Measurements from ENCODE around the gene PICK1. TPM values are rescaled to one million over a fixed set of nuclear protein-coding genes. Genes with fewer than 3 reads are reported as not detected.

Gene PICK1
- total and polyA plus RNA-seq, 2 of the 13 experiments (the other 11 are each of a cell fraction or from before 2014, with no cell fraction given), result 19.3 to 25.3 TPM

DNA sequence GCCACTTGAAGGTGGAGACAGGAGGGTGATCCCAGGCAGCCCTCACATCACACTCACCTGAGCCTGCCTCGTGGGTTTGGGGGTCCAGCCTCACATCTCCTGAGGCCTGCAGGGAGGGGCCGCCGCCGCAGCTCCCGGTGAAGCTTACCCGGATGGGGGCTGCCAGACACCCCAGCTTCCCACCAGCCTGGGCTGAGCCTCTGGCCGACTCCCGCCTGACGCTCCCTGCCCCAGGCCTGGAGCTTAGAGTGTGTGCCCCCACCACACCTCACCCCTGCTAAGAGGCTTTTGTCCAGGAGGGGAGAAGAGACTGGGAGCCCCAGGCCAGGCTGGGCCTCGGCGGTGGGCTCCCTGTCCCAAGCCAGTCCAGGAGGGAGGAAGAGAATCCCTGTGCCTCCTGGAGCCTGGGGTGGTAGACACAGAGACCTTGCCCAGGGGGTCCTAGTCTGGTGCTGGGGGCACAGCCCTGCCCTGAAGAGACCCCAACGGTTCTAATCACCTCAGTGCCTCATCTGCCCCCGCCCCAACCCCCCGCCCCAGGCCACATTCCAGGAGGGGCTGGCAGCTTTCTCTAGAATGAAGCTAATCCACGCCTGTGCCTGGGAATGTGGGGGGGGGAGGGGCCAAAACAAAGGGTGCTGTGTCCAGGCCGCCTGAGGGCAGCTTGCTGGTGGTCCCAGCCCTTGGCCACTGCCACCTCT is 26.9 kb downstream of the PICK1 start, which contains the start of gene SLC16A8:
Gene SLC16A8 (minus strand): TSS at position 254 of the 701 bp plus-strand sequence. CDS start 1,311 bp downstream, outside the sequence.
- Histone ChIP-seq H3K36me3 (replicated peaks in 1 of 2; ENCODE audit: control insufficient read depth in 1 of 2, insufficient read depth in 2 of 2, low read length in 2 of 2) (peaks cover 9 to 16% of the 10 kb centered on the region in 2 experiments; a peak in 4 of 5 replicates), H2AFZ (ENCODE audit: low read length) (no peak within 1 kb of the TSS), H3K27me3 (ENCODE audit: control insufficient read depth in 1 of 2, insufficient read depth in 2 of 2, low read length in 2 of 2) (no peaks in the 10 kb centered on the region), H3K79me2 (ENCODE audit: insufficient read depth, low read length) (no peaks in the 10 kb centered on the region), H3K9me3 (ENCODE audit: low read length) (no peaks in the 10 kb centered on the region), H4K20me1 (ENCODE audit: insufficient read depth, low read length) (no peaks in the 10 kb centered on the region), H3K27ac (ENCODE audit: extremely low read length, insufficient read depth, low read length) (no peak within 1 kb of the TSS), H3K9ac (ENCODE audit: insufficient read depth, low read depth, low read length) (no peak within 1 kb of the TSS), H3K4me2 (ENCODE audit: low read depth, low read length) (no peak within 1 kb of the TSS), H3K4me3 (replicated peaks in 1 of 3; ENCODE audit: insufficient read depth in 1 of 3, low read depth in 2 of 3, low read length in 3 of 3) (no peak within 1 kb of the TSS), H3K4me1 (ENCODE audit: insufficient read depth, low read length) (no peaks in the 10 kb centered on the region)
- POLR2A ChIA-PET, result interaction anchor here (1.2 kb wide), 1 partner anchor 26 kb away, joined by 3 read pairs; the partner anchor contains the start of gene BAIAP2L2
- in situ Hi-C loops (cut with HindIII; ENCODE audit: extremely low pct_ligation_motif_present, low pct_unique_long_range_greater_than_20kb) (no loop called here), intact Hi-C loops (cut with micrococcal nuclease; ENCODE audit: unreplicated experiment) (no loop called here)
- BruUV-seq (replicated peaks), result no TSS peak
- ATAC-seq, result no peak
- DNase-seq (ENCODE audit: low spot score), result no peak
- CTCF ChIA-PET (ENCODE audit: low intra/inter-chr PET ratio, low total read pairs), result no interaction called here
- TF ChIP-seq PCBP1 (IDR thresholded peaks at IDR 0.05; ENCODE audit: borderline replicate concordance, low read depth, low read length) (0 out of 2 replicates have a peak, but pooled peaks have one; percentile 44), MBD4 (IDR thresholded peaks at IDR 0.05; ENCODE audit: borderline replicate concordance, low read length) (no peak), ZNF30 (CRISPR knock-in tag; IDR thresholded peaks at IDR 0.05) (no peak), ONECUT2 (CRISPR knock-in tag; IDR thresholded peaks at IDR 0.05) (no peak)
- FAIRE-seq, result no peak
- WGBS (ENCODE audit: low lambda C conversion rate), result 64% methylated on average over 3 of the region's 16 CpGs

DNA sequence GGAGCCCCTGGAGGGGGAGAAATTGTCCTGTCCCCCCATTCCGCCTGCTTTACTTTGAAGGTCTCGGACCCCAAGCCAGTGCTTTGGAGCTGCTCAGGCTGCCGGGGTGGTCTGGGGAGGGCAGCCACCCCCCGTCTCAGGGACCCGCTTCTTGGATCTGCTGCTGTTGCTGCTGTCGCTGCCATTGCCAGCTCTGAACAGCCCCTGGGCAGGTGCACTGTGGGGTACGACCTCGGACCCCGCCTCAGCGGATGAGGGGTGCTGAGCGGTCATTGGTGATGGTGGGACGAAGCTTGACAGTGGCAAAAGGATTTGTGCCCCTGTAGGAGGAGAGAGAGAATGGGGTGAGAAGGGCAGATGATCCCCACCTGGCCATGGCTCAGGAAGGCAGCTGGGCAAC is 27.9 kb downstream of the PICK1 start:
- FAIRE-seq (no peak), DNase-seq (ENCODE audit: low spot score) (no peak)
- CTCF ChIA-PET (ENCODE audit: low intra/inter-chr PET ratio, low total read pairs), result no interaction called here

More for the DNA sequence above, 27.9 kb downstream of the PICK1 start:
- ATAC-seq, result no peak
- no peaks in the 10 kb centered on the region for H3K4me1 ChIP-seq (ENCODE audit: insufficient read depth, low read length)
- no peak overlapping the region for H3K27ac ChIP-seq (ENCODE audit: extremely low read length, insufficient read depth, low read length)
- BruUV-seq (replicated peaks), result no TSS peak
- no peaks in the 10 kb centered on the region for H4K20me1 ChIP-seq (ENCODE audit: insufficient read depth, low read length)
- H3K4me2 ChIP-seq (ENCODE audit: low read depth, low read length), result no peak overlapping the region
- H3K27me3 ChIP-seq (ENCODE audit: control insufficient read depth in 1 of 2, insufficient read depth in 2 of 2, low read length in 2 of 2), result no peaks in the 10 kb centered on the region
- peaks cover 9 to 16% of the 10 kb centered on the region in 2 experiments; a peak in 4 of 5 replicates for H3K36me3 ChIP-seq (replicated peaks in 1 of 2; ENCODE audit: control insufficient read depth in 1 of 2, insufficient read depth in 2 of 2, low read length in 2 of 2)
- no peak overlapping the region for H2AFZ ChIP-seq (ENCODE audit: low read length)
- POLR2A ChIA-PET, result interaction anchor here (1.2 kb wide), 1 partner anchor 10 kb away, joined by 3 read pairs; no protein-coding TSS in a partner anchor
- H3K79me2 ChIP-seq (ENCODE audit: insufficient read depth, low read length), result no peaks in the 10 kb centered on the region
- in situ Hi-C loops (cut with HindIII; ENCODE audit: extremely low pct_ligation_motif_present, low pct_unique_long_range_greater_than_20kb), result no loop called here
- no peaks in the 10 kb centered on the region for H3K9me3 ChIP-seq (ENCODE audit: low read length)
- TF ChIP-seq SP5 (CRISPR knock-in tag; IDR thresholded peaks at IDR 0.05; ENCODE audit: borderline replicate concordance, low read depth), result no peak
- TF ChIP-seq ZNF432 (CRISPR knock-in tag; IDR thresholded peaks at IDR 0.05; ENCODE audit: borderline replicate concordance), result no peak
- TF ChIP-seq HDAC6 (IDR thresholded peaks at IDR 0.05; ENCODE audit: low read depth, low read length), result no peak
- no peak for TF ChIP-seq ZIK1 (CRISPR knock-in tag; IDR thresholded peaks at IDR 0.05; ENCODE audit: borderline replicate concordance, low read depth)
- no peak for TF ChIP-seq ZNF101 (CRISPR knock-in tag; IDR thresholded peaks at IDR 0.05; ENCODE audit: borderline replicate concordance, low read depth)
- no peak for TF ChIP-seq ZNF460 (CRISPR knock-in tag; IDR thresholded peaks at IDR 0.05; ENCODE audit: borderline replicate concordance)
- no peak for TF ChIP-seq SOX13 (IDR thresholded peaks at IDR 0.05)
- TF ChIP-seq SOX13 (CRISPR knock-in tag; conservative IDR thresholded peaks at IDR 0.05 in 1 of 2, IDR thresholded peaks at IDR 0.05 in 1 of 2), result no peak
- TF ChIP-seq ZNF703 (CRISPR knock-in tag; IDR thresholded peaks at IDR 0.05; ENCODE audit: borderline replicate concordance), result no peak
- TF ChIP-seq PLRG1 (conservative IDR thresholded peaks at IDR 0.05), result no peak
- TF ChIP-seq, protein P1, sequence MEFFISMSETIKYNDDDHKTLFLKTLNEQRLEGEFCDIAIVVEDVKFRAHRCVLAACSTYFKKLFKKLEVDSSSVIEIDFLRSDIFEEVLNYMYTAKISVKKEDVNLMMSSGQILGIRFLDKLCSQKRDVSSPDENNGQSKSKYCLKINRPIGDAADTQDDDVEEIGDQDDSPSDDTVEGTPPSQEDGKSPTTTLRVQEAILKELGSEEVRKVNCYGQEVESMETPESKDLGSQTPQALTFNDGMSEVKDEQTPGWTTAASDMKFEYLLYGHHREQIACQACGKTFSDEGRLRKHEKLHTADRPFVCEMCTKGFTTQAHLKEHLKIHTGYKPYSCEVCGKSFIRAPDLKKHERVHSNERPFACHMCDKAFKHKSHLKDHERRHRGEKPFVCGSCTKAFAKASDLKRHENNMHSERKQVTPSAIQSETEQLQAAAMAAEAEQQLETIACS (CRISPR knock-in tag; IDR thresholded peaks at IDR 0.05), result no peak
- H3K9ac ChIP-seq (ENCODE audit: insufficient read depth, low read depth, low read length), result no peak overlapping the region
- no peak overlapping the region for H3K4me3 ChIP-seq (replicated peaks in 1 of 3; ENCODE audit: insufficient read depth in 1 of 3, low read depth in 2 of 3, low read length in 3 of 3)
- 97% methylated on average over 10 of the region's 12 CpGs for WGBS (ENCODE audit: low lambda C conversion rate)
- intact Hi-C loops (cut with micrococcal nuclease; ENCODE audit: unreplicated experiment), result no loop called here

All from HepG2 (cell line).